Measurements from ENCODE around the gene NALCN. TPM values are rescaled to one million over a fixed set of nuclear protein-coding genes. Genes with fewer than 3 reads are reported as not detected.

Gene NALCN
- total RNA-seq, 4 donors from 2014 or later = 0.32 to 0.41 TPM; not detected in 2

DNA sequence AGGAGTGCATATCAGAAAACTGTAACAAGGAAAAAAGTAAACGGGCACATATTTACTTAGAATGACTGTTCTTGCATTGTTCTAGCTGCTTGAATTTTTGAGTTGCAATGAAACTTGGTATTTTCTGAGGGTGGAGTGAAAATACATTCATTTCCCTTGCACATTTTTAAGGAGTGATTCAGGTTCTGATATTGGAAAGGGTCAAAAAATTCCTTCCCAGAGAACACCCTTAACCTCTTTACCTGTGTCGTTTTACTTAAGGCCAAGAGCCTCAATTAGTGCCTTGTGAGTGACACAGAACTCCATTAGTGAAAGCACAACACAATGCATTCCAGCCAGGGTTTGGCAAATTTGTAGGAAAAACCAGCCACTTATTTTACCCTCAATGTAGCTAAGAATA, 38.5 kb upstream of the NALCN start:
- in situ Hi-C loops (cut with MboI; ENCODE audit: low pct_ligation_motif_present in 1 of 4, low pct_unique_long_range_greater_than_20kb in 1 of 4, low sequenced_read_pairs in 3 of 4) (no loop called here), intact Hi-C loops (cut with DNase I; ENCODE audit: low total_unique reads) (no loop called here)
- DNase-seq = no peak
- Histone ChIP-seq H3K9me3 (no peaks in the 10 kb centered on the region), H3K27me3 (peaks cover 5% of the 10 kb centered on the region), H3K4me3 (no peak overlapping the region), H3K36me3 (no peaks in the 10 kb centered on the region), H3K4me1 (peaks cover 0 to 8% (median 0%) of the 10 kb centered on the region in 4 donors), H3K27ac (no peak overlapping the region)
- TF ChIP-seq POLR2AphosphoS5 (IDR thresholded peaks at IDR 0.05) = no peak
- TF ChIP-seq EP300 (IDR thresholded peaks at IDR 0.05; ENCODE audit: low read depth) = no peak
- TF ChIP-seq POLR2A (IDR thresholded peaks at IDR 0.05) = no peak
- TF ChIP-seq, protein P1, sequence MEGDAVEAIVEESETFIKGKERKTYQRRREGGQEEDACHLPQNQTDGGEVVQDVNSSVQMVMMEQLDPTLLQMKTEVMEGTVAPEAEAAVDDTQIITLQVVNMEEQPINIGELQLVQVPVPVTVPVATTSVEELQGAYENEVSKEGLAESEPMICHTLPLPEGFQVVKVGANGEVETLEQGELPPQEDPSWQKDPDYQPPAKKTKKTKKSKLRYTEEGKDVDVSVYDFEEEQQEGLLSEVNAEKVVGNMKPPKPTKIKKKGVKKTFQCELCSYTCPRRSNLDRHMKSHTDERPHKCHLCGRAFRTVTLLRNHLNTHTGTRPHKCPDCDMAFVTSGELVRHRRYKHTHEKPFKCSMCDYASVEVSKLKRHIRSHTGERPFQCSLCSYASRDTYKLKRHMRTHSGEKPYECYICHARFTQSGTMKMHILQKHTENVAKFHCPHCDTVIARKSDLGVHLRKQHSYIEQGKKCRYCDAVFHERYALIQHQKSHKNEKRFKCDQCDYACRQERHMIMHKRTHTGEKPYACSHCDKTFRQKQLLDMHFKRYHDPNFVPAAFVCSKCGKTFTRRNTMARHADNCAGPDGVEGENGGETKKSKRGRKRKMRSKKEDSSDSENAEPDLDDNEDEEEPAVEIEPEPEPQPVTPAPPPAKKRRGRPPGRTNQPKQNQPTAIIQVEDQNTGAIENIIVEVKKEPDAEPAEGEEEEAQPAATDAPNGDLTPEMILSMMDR (IDR thresholded peaks at IDR 0.05) = no peak
- WGBS, 2 donors (ENCODE audit: low coverage in 1 of 2) = 27 to 62% methylated on average over 2 of the region's 2 CpGs

DNA sequence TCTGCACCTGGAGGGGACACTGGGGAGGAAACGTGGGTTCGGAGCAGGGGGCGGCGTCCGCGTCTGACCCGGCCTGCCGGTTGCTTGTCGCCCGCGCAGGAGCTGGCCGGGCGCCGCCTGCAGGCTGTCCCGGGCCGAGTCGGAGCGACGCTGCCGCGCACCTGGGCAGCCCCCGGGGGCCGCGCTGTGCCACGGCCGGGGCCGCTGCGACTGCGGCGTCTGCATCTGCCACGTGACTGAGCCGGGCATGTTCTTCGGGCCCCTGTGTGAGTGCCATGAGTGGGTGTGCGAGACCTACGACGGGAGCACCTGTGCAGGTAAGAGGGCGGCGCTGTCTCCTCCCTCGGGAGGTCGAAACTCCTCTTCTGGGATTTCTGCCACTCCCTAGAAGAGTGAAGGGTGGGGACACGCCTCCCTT, 37.5 kb upstream of the NALCN start:
- peak; percentile 9 for DNase-seq
- in situ Hi-C loops (cut with MboI; ENCODE audit: low pct_ligation_motif_present in 1 of 4, low pct_unique_long_range_greater_than_20kb in 1 of 4, low sequenced_read_pairs in 3 of 4) (no loop called here), intact Hi-C loops (cut with DNase I; ENCODE audit: low total_unique reads) (no loop called here)
- no peaks in the 10 kb centered on the region for H3K9me3 ChIP-seq
- no peaks in the 10 kb centered on the region for H3K36me3 ChIP-seq
- TF ChIP-seq, protein P1 (IDR thresholded peaks at IDR 0.05) = peak in 1 of 5 experiments; percentile 6
- no peak for TF ChIP-seq POLR2AphosphoS5 (IDR thresholded peaks at IDR 0.05)
- peaks cover 0 to 8% (median 0%) of the 10 kb centered on the region in 4 donors for H3K4me1 ChIP-seq
- H3K27me3 ChIP-seq = peaks cover 5% of the 10 kb centered on the region
- peak overlapping the region in 3 of 4 donors; percentile 12 to 41 (median 30) for H3K4me3 ChIP-seq
- H3K27ac ChIP-seq = no peak overlapping the region
- 21% methylated on average over 5 of the region's 41 CpGs; no CpG with 5 or more reads in 1 of the 2 donors for WGBS, 2 donors (ENCODE audit: low coverage in 1 of 2)

DNA sequence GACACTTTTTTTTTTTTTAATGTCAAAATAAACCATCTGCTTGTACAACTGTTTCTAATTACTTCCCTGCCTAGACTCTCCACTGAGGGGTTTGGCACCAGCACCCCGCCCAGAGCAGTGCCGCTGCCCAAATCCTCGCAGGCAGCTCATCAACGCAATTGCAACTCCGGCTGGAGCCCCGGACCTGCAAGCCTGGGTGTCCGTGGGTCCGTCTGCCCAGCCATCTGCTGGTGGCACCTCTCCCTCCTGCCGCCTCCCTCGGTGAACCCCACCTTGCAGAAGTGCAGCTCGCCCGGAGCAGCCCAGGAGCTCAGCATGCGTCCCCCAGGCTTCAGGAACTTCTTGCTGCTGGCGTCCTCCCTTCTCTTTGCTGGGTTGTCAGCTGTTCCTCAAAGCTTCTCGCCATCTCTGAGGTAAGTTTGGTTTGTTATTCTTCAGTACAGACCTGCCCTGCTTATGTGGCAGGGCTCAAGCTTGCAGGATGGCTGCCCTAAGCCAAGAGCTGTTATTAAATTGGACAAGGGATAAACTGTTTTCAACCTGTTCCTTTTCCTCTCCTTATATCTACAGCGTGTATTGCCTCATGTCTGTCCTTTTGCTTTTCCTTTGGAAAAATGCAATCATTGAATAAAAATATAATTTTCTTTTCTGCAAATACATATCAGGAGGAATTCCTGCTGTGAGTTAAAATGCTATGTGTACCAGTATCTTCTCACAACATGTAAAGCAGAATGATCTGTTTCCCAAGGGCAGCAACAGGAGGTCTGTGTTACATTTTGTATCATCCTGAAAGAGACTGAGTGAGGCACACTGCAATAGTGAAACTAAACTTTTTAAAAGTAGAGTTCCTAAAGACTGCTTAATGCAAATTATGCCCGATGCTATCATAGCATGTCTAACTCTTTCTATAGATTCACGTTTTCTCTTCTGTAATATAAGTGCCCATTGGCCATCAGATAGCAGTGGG, 36.5 kb upstream of the NALCN start, which contains the start of gene ITGBL1:
TSS of gene ITGBL1 (plus strand) at position 157 of the 967 bp plus-strand sequence. CDS start at position 316, 159 bp downstream.
- intact Hi-C loops (cut with DNase I; ENCODE audit: low total_unique reads) = no loop called here

DNA sequence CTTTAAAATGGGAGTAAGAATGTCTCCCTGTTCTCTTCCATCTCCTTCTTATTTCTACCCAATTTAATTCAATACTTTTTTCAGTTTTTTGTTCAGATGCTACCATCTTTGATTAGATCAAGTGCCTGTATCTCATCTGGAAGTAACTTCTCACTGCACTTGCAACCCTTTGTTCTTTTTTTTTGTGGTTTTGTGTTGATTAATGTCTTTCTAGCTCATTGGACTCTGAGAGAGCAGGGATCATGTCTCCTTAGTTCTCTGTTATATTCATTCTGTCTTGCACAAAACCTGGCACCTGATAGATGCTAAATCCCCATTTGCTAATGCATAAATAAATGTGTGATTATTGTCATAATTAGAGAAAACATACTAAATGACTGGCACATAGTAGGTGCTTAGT, 35.3 kb upstream of the NALCN start:
- Histone ChIP-seq H3K27me3 (peaks cover 5% of the 10 kb centered on the region), H3K9me3 (no peaks in the 10 kb centered on the region), H3K4me1 (peaks cover 0 to 8% (median 0%) of the 10 kb centered on the region in 4 donors), H3K36me3 (no peaks in the 10 kb centered on the region), H3K27ac (no peak overlapping the region), H3K4me3 (no peak overlapping the region)
- DNase-seq = no peak
- intact Hi-C loops (cut with DNase I; ENCODE audit: low total_unique reads) (no loop called here), in situ Hi-C loops (cut with MboI; ENCODE audit: low pct_ligation_motif_present in 1 of 4, low pct_unique_long_range_greater_than_20kb in 1 of 4, low sequenced_read_pairs in 3 of 4) (no loop called here)
- TF ChIP-seq EP300 (IDR thresholded peaks at IDR 0.05; ENCODE audit: low read depth) = no peak
- TF ChIP-seq, protein P1 (IDR thresholded peaks at IDR 0.05) = no peak
- no peak for TF ChIP-seq POLR2AphosphoS5 (IDR thresholded peaks at IDR 0.05)
- no peak for TF ChIP-seq POLR2A (IDR thresholded peaks at IDR 0.05)

More for the DNA sequence above, 36.5 kb upstream of the NALCN start, which contains the start of gene ITGBL1:
- TF ChIP-seq, protein P1 (IDR thresholded peaks at IDR 0.05) = no peak
- no peak for TF ChIP-seq EP300 (IDR thresholded peaks at IDR 0.05; ENCODE audit: low read depth)
- TF ChIP-seq POLR2AphosphoS5 (IDR thresholded peaks at IDR 0.05) = no peak
- no peak for TF ChIP-seq POLR2A (IDR thresholded peaks at IDR 0.05)
- peaks cover 0 to 8% (median 0%) of the 10 kb centered on the region in 4 donors for H3K4me1 ChIP-seq
- no peaks in the 10 kb centered on the region for H3K9me3 ChIP-seq
- in situ Hi-C loops (cut with MboI; ENCODE audit: low pct_ligation_motif_present in 1 of 4, low pct_unique_long_range_greater_than_20kb in 1 of 4, low sequenced_read_pairs in 3 of 4) = no loop called here
- peak within 1 kb of the TSS in 3 of 4 donors; percentile 12 to 41 (median 30) for H3K4me3 ChIP-seq
- H3K27ac ChIP-seq = no peak within 1 kb of the TSS
- H3K36me3 ChIP-seq = no peaks in the 10 kb centered on the region
- 11 to 69% methylated on average over 6 to 18 of the region's 18 CpGs for WGBS, 2 donors (ENCODE audit: low coverage in 1 of 2)
- DNase-seq = no peak
- H3K27me3 ChIP-seq = peaks cover 5% of the 10 kb centered on the region
